Astrocyte of the spinal cord (primary cell): ENCODE data around the gene SPRYD4.

ENCODE experiments used
- DNase-seq: peaks from one replicate; pipeline ENCODE4 v3.0.0; 2011; ENCODE audit warnings: low read depth, low spot score
- H3K4me3 ChIP-seq: 2 replicates; pipeline ENCODE4 v1.5.1; 2011; ENCODE audit warnings: low read depth, mild to moderate bottlenecking, low read length, moderate library complexity
- in situ Hi-C: cut with HindIII; loops from 2 replicates; pipeline ENCODE4 v1.10.0; 2017; ENCODE audit warnings: low sequenced_read_pairs
- TF ChIP-seq, protein P1 (sequence below): IDR thresholded peaks from 2 replicates; pipeline ENCODE4 v1.5.1; 2012; ENCODE audit warnings: low read depth, mild to moderate bottlenecking, low read length, inconsistent platforms

Gene SPRYD4

DNA sequence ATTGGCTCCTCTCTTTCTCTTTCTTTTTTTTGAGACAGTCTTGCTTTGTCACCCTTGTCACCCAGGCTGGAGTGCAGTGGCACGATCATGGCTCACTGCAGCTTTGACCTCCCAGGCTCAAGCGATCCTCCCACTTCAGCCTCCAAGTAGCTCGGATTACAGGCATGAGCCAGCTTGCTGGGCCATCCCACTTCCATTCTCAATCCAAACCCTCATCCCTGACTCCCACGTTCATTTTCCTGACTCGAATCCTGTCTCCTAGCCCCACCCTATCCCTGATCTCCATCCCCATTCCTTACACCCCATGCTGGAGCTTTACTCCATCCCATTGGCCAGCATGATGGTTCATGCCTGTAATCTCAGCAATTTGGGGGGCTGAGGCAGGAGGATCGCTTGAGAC lies 7.8 kb downstream of the SPRYD4 start:
- no peak for DNase-seq
- TF ChIP-seq, protein P1, sequence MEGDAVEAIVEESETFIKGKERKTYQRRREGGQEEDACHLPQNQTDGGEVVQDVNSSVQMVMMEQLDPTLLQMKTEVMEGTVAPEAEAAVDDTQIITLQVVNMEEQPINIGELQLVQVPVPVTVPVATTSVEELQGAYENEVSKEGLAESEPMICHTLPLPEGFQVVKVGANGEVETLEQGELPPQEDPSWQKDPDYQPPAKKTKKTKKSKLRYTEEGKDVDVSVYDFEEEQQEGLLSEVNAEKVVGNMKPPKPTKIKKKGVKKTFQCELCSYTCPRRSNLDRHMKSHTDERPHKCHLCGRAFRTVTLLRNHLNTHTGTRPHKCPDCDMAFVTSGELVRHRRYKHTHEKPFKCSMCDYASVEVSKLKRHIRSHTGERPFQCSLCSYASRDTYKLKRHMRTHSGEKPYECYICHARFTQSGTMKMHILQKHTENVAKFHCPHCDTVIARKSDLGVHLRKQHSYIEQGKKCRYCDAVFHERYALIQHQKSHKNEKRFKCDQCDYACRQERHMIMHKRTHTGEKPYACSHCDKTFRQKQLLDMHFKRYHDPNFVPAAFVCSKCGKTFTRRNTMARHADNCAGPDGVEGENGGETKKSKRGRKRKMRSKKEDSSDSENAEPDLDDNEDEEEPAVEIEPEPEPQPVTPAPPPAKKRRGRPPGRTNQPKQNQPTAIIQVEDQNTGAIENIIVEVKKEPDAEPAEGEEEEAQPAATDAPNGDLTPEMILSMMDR: no peak
- in situ Hi-C loops: no loop called here
- H3K4me3 ChIP-seq: no peak overlapping the region

DNA sequence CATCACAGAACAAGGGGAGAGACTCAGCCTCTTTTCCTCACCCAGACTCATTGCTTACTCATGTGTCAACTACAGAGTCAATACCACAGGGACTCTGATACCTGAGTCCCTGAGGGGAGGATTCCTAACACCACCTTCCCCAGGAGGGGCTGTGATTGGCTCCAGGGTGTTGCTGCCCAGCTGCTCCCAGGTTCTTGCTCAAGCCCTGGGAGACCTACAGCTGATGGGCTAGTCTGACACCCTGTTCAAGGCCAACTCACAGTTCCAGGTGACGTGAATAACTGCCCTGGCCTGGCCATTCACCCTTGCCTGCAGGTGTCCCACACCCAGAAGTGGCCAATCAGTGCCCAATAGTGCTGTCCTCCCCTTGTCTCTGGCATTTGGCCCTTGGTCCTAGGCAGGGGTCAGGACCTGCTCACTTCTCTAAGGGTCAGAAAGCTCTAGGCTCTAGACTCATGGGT lies 8.6 kb downstream of the SPRYD4 start:
- in situ Hi-C loops: no loop called here
- no peak for DNase-seq
- TF ChIP-seq, protein P1: no peak
- no peak overlapping the region for H3K4me3 ChIP-seq

DNA sequence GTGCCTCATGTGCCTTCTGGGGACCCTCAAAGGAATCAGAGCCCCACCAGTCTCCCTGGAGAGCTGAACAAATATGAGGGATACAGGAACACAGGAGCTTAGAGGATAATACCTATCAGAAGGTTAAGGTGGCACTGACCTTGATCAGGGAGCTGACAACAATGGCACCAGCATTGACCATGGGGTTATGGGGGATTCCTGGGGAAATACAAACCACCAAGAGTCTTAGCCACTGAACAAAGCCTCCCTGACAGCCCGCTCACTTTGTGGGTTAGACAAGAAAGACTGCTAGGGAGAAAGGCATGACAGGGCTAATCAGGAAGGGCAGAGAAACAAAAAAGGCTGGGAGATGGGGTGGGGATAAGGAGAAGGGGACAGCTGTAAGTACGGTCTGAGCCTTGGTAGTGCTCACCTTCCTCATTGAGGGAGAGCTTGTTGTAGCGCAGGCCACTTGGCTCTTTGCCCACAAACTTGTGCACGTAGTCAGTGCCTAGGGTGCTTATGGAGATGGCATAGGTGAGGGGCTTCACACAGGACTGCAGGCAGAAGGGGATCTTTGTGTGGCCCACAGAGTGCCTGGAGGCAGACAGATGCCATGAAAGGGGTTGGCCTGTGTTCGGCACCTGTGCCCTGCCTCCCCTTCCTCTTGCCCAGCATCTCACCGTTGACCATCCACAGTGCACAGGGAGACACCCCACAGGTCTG lies 9.3 kb downstream of the SPRYD4 start:
- in situ Hi-C loops: no loop called here
- no peak for DNase-seq
- no peak overlapping the region for H3K4me3 ChIP-seq
- TF ChIP-seq, protein P1: no peak

DNA sequence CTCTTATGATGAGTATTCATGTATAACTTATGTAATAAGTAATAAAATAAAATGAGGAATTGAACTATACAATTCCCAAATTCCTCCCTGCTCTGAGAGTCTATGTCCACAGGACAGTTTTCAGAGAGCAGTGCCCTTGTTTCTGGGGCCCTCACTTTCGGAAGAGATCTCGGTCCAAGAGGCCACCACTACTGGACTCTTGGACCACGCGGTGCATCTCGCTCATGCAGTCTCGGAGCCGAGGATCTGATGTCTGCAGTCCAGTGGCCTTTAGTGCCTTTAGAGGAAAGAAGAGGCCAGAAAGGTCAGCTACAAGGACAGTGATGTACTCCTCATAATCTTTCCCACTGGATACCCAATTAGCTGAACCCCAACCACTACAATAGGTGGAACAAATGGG lies 11.2 kb downstream of the SPRYD4 start:
- TF ChIP-seq, protein P1: no peak
- DNase-seq: no peak
- no peak overlapping the region for H3K4me3 ChIP-seq
- in situ Hi-C loops: no loop called here

DNA sequence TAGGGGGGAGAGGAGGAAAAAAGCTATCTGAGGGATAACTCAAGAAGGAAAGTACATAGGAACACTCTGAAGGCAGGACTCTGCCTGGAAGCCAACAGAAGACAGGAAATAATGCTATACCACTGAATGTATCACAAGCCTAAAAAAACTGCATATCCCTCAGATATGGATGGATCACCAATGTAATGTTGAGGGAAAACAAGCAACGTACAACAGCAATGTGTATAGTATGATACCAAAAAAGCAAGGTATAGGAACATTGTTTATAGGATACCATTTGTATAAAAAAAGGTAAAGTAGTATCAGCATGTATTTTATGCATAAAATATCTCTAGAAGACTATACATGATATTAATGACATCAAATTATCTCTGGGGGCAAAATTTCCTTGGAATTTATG lies 16.2 kb downstream of the SPRYD4 start:
- in situ Hi-C loops: no loop called here
- DNase-seq: no peak
- H3K4me3 ChIP-seq: no peak overlapping the region
- TF ChIP-seq, protein P1: no peak

DNA sequence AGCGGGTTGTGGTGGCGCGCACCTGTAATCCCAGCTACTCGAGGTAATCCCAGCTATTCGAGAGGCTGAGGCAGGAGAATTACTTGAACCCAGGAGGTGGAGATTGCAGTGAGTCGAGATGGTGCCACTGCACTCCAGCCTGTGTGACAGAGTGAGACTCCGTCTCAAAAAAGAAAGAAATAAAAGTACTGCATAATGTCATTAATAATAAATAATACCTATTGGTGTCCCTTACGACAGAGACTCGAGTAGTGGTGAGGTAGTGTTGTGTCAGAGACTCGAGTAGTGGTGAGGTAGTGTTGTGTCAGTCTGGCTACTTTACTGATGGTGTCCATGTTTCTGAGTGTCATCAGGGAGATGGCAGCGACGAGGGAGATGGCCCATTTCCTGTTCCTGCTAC lies 18.3 kb downstream of the SPRYD4 start:
- TF ChIP-seq, protein P1: no peak
- H3K4me3 ChIP-seq: no peak overlapping the region
- no peak for DNase-seq
- in situ Hi-C loops: no loop called here
